KG1 (cell line): Measurements from ENCODE around the gene STAC2.

Source experiments
- DNase-seq: peaks from one replicate; lab custom pipeline; 2025; lab: John Stamatoyannopoulos, UW

Gene STAC2

GRCh38 chr17:39161962-39162361 is 63.8 kb downstream of the STAC2 start:
- DNase-seq = no peak
